Kidney (tissue), 14 donors: Measurements from ENCODE around the gene CISD3. TPM values are rescaled to one million over a fixed set of nuclear protein-coding genes. Genes with fewer than 3 reads are reported as not detected.
A peak's percentile ranks its signal among the peaks of the same experiment; 100 is the strongest.

Source experiments
- DNase-seq, 5 donors: peaks; one replicate each; pipeline ENCODE4 v3.0.0-alpha.2; 2013 to 2020
- FAIRE-seq: peaks from 2 replicates; lab custom pipeline; 2012; peaks lifted over from hg19 to GRCh38; lab: Jason Lieb, UNC
- H3K27ac ChIP-seq, 2 donors: one replicate each; pipeline ENCODE4 v1.7.0; 2013; ENCODE audit warnings: low read depth in 2 of 2, low read length in 2 of 2, inconsistent platforms in 1 of 2
- H3K27me3 ChIP-seq: one replicate; pipeline ENCODE4 v1.7.1; 2013; ENCODE audit warnings: low read length, inconsistent platforms; ENCODE audit not compliant: control insufficient read depth, insufficient read depth
- H3K36me3 ChIP-seq, 3 donors: one replicate each; pipeline versions ENCODE4 v1.7.0 to v1.7.1; 2013; ENCODE audit warnings: low read length in 3 of 3, control low read depth in 1 of 3, inconsistent platforms in 1 of 3; ENCODE audit not compliant: insufficient read depth in 3 of 3, control insufficient read depth in 2 of 3
- H3K4me1 ChIP-seq, 3 donors: one replicate each; pipeline versions ENCODE4 v1.7.0 to v1.7.1; 2013; ENCODE audit warnings: low read length in 3 of 3, inconsistent platforms in 1 of 3, low read depth in 1 of 3; ENCODE audit not compliant: control insufficient read depth in 2 of 3, insufficient read depth in 2 of 3
- H3K4me3 ChIP-seq, 3 donors: one replicate each; pipeline versions ENCODE4 v1.7.0 to v1.8.1; 2013; ENCODE audit warnings: low read length in 3 of 3, control low read depth in 1 of 3, inconsistent platforms in 1 of 3
- H3K9ac ChIP-seq, 3 donors: one replicate each; pipeline versions ENCODE4 v1.7.0 to v1.7.1; 2013; ENCODE audit warnings: low read length in 3 of 3, control low read depth in 1 of 3, inconsistent platforms in 1 of 3
- H3K9me3 ChIP-seq, 3 donors: one replicate each; pipeline versions ENCODE4 v1.7.0 to v1.7.1; 2013; ENCODE audit warnings: low read length in 3 of 3, control low read depth in 1 of 3, inconsistent platforms in 1 of 3; ENCODE audit not compliant: control insufficient read depth in 2 of 3, insufficient read depth in 1 of 3
- CTCF ChIP-seq: IDR thresholded peaks from 3 replicates; pipeline ENCODE4 v1.5.1; 2012; ENCODE audit warnings: mild to moderate bottlenecking, moderate library complexity, borderline replicate concordance; ENCODE audit not compliant: insufficient read depth; ENCODE audit errors: extremely low read depth
- intact Hi-C: fragments of 100-400 bp; cut with DNase I; formaldehyde crosslinking; loops from one replicate; pipeline ENCODE4 v1.11.1; 2022
- polyA plus RNA-seq: library from polyadenylated mRNA; stranded (reverse); fragments of 350-450 nt; fragmentation: Illumina TruSeq; extraction: RNeasy Lipid Tissue Mini Kit (QIAGEN cat#74804); gene quantifications from one replicate; pipeline ENCODE4 v1.2.3, GENCODE V29; 2014; ENCODE audit warnings: low read depth, low replicate concordance; ENCODE audit not compliant: insufficient read depth
- total RNA-seq: library from RNA; stranded (reverse); fragmentation: NEBNext Ultra II Directional; extraction: Animal tissue kit (Norgen Biotek cat#: 25700); gene quantifications from one replicate; pipeline ENCODE4 v1.2.1, GENCODE V29; 2021
- donor health status: control.
- donor health status: control.
- donor health status: control.
- donor health status: control.
- donor health status: control.
- donor health status: DM: yes; HTN: yes; CAD: no.
- donor health status: Normal renal cell carcinoma (clear cell type).

CISD3 gene
- total and polyA plus RNA-seq, 2 donors from 2014 or later, result 37.7 to 152 TPM

- peaks cover 0 to 23% (median 20%) of the 10 kb centered on the region in 3 donors for H3K4me1 ChIP-seq
- DNase-seq, result no peak
- no peak overlapping the region for H3K9ac ChIP-seq
- H3K4me3 ChIP-seq, result no peak overlapping the region
- H3K9me3 ChIP-seq, result no peaks in the 10 kb centered on the region
- intact Hi-C loops, result no loop called here
- H3K27me3 ChIP-seq, result no peaks in the 10 kb centered on the region
- H3K27ac ChIP-seq, result no peak overlapping the region
- H3K36me3 ChIP-seq, result peaks cover 0 to 30% (median 19%) of the 10 kb centered on the region in 3 donors
- no peak for FAIRE-seq
- TF ChIP-seq CTCF, result no peak
Observed at GRCh38 chr17:38740806-38741205, 10.7 kb downstream of the CISD3 start.

GRCh38 chr17:38741461-38741860, 11.3 kb downstream of the CISD3 start:
- Histone ChIP-seq H3K9me3 (no peaks in the 10 kb centered on the region), H3K27me3 (no peaks in the 10 kb centered on the region), H3K27ac (peak overlapping the region in 1 of 2 donors; percentile 74), H3K36me3 (peaks cover 0 to 28% (median 19%) of the 10 kb centered on the region in 3 donors), H3K9ac (no peak overlapping the region), H3K4me3 (no peak overlapping the region), H3K4me1 (peaks cover 0 to 29% (median 21%) of the 10 kb centered on the region in 3 donors)
- TF ChIP-seq CTCF, result no peak
- intact Hi-C loops, result no loop called here
- DNase-seq, result no peak
- no peak for FAIRE-seq

GRCh38 chr17:38741921-38742410, 11.8 kb downstream of the CISD3 start:
- FAIRE-seq (no peak), DNase-seq (peak in 2 of 5 donors; percentile 43 to 50)
- TF ChIP-seq CTCF, result no peak
- H3K27ac ChIP-seq, result peak overlapping the region in 1 of 2 donors; percentile 74
- no peaks in the 10 kb centered on the region for H3K9me3 ChIP-seq
- H3K36me3 ChIP-seq, result peaks cover 0 to 28% (median 19%) of the 10 kb centered on the region in 3 donors
- peaks cover 0 to 34% (median 26%) of the 10 kb centered on the region in 3 donors for H3K4me1 ChIP-seq
- H3K9ac ChIP-seq, result no peak overlapping the region
- H3K27me3 ChIP-seq, result no peaks in the 10 kb centered on the region
- H3K4me3 ChIP-seq, result peak overlapping the region in 1 of 3 donors; percentile 3
- intact Hi-C loops, result no loop called here
